ENCODE measurements around the gene NUP214. TPM values are rescaled to one million over a fixed set of nuclear protein-coding genes. Genes with fewer than 3 reads are reported as not detected.

The NUP214 gene
- polyA plus RNA-seq, 1 experiment: 6.3 TPM

- Histone ChIP-seq H3K4me3 (ENCODE audit: low read depth, low read length) (no peak overlapping the region), H3K27me3 (ENCODE audit: control insufficient read depth, insufficient read depth, low read length) (no peaks in the 10 kb centered on the region), H3K36me3 (ENCODE audit: control insufficient read depth, insufficient read depth, low read length) (peaks cover 25% of the 10 kb centered on the region)
- CTCF ChIA-PET: interaction anchor here (1.4 to 1.5 kb wide), 2 partner anchors 8 to 33 kb away, joined by 3 to 5 read pairs; no protein-coding TSS in a partner anchor
- POLR2A ChIA-PET: no interaction called here
- no peak for DNase-seq (ENCODE audit: low read depth)
- no peak for TF ChIP-seq CTCF (IDR thresholded peaks at IDR 0.05; ENCODE audit: insufficient read depth, low read depth, low read length)
Measured at GRCh38 chr9:131145245-131145644, 19.9 kb downstream of the NUP214 start.

GRCh38 chr9:131146186-131146585 lies 20.8 kb downstream of the NUP214 start:
- Histone ChIP-seq H3K36me3 (ENCODE audit: control insufficient read depth, insufficient read depth, low read length) (peaks cover 25% of the 10 kb centered on the region), H3K4me3 (ENCODE audit: low read depth, low read length) (no peak overlapping the region), H3K27me3 (ENCODE audit: control insufficient read depth, insufficient read depth, low read length) (no peaks in the 10 kb centered on the region)
- no peak for TF ChIP-seq CTCF (IDR thresholded peaks at IDR 0.05; ENCODE audit: insufficient read depth, low read depth, low read length)
- no peak for DNase-seq (ENCODE audit: low read depth)
- ChIA-PET CTCF (interaction anchor here (0.6 to 1.5 kb wide), 4 partner anchors 9 to 51 kb away, joined by 3 to 5 read pairs (median 3); no protein-coding TSS in a partner anchor), POLR2A (no interaction called here)

GRCh38 chr9:131148276-131148675 lies 22.9 kb downstream of the NUP214 start:
- H3K27me3 ChIP-seq (ENCODE audit: control insufficient read depth, insufficient read depth, low read length): no peaks in the 10 kb centered on the region
- POLR2A ChIA-PET: no interaction called here
- no peak for DNase-seq (ENCODE audit: low read depth)
- peaks cover 22% of the 10 kb centered on the region for H3K36me3 ChIP-seq (ENCODE audit: control insufficient read depth, insufficient read depth, low read length)
- H3K4me3 ChIP-seq (ENCODE audit: low read depth, low read length): no peak overlapping the region
- CTCF ChIA-PET: interaction anchor here (1.2 kb wide), 1 partner anchor 33 kb away, joined by 3 read pairs; no protein-coding TSS in a partner anchor
- no peak for TF ChIP-seq CTCF (IDR thresholded peaks at IDR 0.05; ENCODE audit: insufficient read depth, low read depth, low read length)

GRCh38 chr9:131148966-131149687 lies 23.7 kb downstream of the NUP214 start:
- peaks cover 22% of the 10 kb centered on the region for H3K36me3 ChIP-seq (ENCODE audit: control insufficient read depth, insufficient read depth, low read length)
- TF ChIP-seq CTCF (IDR thresholded peaks at IDR 0.05; ENCODE audit: insufficient read depth, low read depth, low read length): no peak
- H3K27me3 ChIP-seq (ENCODE audit: control insufficient read depth, insufficient read depth, low read length): no peaks in the 10 kb centered on the region
- H3K4me3 ChIP-seq (ENCODE audit: low read depth, low read length): no peak overlapping the region
- POLR2A ChIA-PET: no interaction called here
- no peak for DNase-seq (ENCODE audit: low read depth)
- CTCF ChIA-PET: interaction anchor here (0.6 to 0.7 kb wide), 2 partner anchors 57 to 246 kb away, joined by 3 read pairs; no protein-coding TSS in a partner anchor

GRCh38 chr9:131149688-131150053 lies 24.3 kb downstream of the NUP214 start:
- DNase-seq (ENCODE audit: low read depth): no peak
- TF ChIP-seq CTCF (IDR thresholded peaks at IDR 0.05; ENCODE audit: insufficient read depth, low read depth, low read length): no peak
- Histone ChIP-seq H3K27me3 (ENCODE audit: control insufficient read depth, insufficient read depth, low read length) (no peaks in the 10 kb centered on the region), H3K36me3 (ENCODE audit: control insufficient read depth, insufficient read depth, low read length) (peaks cover 18% of the 10 kb centered on the region), H3K4me3 (ENCODE audit: low read depth, low read length) (no peak overlapping the region)
- POLR2A ChIA-PET: no interaction called here
- CTCF ChIA-PET: no interaction called here

Data from BJ (cell line).